Skeletal muscle satellite cell (primary cell): ENCODE data around the gene SEMA4G.
A peak's percentile ranks its signal among the peaks of the same experiment; 100 is the strongest.

Experiments used
- H3K27me3 ChIP-seq: 2 replicates; pipeline ENCODE4 v1.7.0; 2013; ENCODE audit warnings: low read length; ENCODE audit not compliant: control insufficient read depth, insufficient read depth
- H3K36me3 ChIP-seq: 2 replicates; pipeline ENCODE4 v1.7.0; 2013; ENCODE audit warnings: mild to moderate bottlenecking, control low read depth, low read length; ENCODE audit not compliant: insufficient read depth
- H3K4me1 ChIP-seq: 2 replicates; pipeline ENCODE4 v1.7.0; 2013; ENCODE audit warnings: low read length; ENCODE audit not compliant: control insufficient read depth, insufficient read depth
- H3K4me2 ChIP-seq: 2 replicates; pipeline ENCODE4 v1.7.0; 2013; ENCODE audit warnings: mild to moderate bottlenecking, low read length
- H3K4me3 ChIP-seq: 2 replicates; pipeline ENCODE4 v1.7.0; 2013; ENCODE audit warnings: low read length
- H3K9ac ChIP-seq: 2 replicates; pipeline ENCODE4 v1.7.0; 2013; ENCODE audit warnings: mild to moderate bottlenecking, low read depth, low read length, moderate library complexity
- H3K9me3 ChIP-seq: replicated peaks from 2 replicates; pipeline ENCODE4 v1.7.0; 2013; ENCODE audit warnings: mild to moderate bottlenecking, control low read depth, low read length

SEMA4G gene

DNA sequence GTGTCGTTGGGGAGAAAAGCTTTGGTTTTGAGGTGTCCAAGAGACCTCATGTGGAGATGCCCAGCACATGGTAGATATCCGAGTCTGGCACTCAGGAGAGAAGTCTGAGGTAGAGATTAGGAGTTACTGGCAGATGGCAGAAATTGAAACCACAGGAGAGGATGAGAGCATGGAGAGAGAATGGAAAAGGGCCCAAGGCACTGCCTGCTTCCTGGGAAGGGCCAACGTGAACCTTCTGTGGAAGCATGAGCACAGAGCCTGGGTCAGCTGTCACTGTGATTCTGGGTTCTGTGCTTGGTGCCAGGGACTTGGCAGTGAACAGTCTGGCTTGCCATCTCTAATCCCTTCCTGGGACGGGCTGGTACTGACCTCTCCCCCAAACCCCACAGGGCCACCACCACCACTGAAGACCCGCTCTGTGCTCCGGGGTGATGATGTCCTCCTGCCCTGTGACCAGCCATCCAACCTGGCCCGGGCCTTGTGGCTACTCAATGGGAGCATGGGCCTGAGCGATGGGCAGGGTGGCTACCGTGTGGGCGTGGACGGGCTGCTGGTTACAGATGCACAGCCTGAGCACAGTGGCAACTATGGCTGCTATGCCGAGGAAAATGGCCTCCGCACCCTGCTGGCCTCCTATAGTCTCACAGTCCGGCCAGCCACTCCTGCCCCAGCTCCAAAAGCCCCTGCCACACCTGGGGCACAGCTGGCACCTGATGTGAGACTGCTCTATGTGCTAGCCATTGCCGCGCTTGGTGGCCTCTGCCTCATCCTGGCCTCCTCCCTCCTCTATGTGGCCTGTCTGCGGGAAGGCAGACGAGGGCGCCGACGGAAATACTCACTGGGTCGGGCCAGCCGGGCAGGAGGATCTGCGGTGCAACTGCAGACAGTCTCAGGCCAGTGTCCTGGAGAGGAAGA lies 13.9 kb downstream of the SEMA4G start:
- Histone ChIP-seq H3K4me2 (no peak overlapping the region), H3K9me3 (no peaks in the 10 kb centered on the region), H3K4me3 (no peak overlapping the region), H3K9ac (no peak overlapping the region), H3K36me3 (peaks cover 9% of the 10 kb centered on the region), H3K4me1 (peaks cover 11% of the 10 kb centered on the region), H3K27me3 (no peaks in the 10 kb centered on the region)

GRCh38 chr10:100983868-100984671 lies 14.8 kb downstream of the SEMA4G start:
- Histone ChIP-seq H3K9me3 (no peaks in the 10 kb centered on the region), H3K4me3 (no peak overlapping the region), H3K36me3 (peaks cover 10% of the 10 kb centered on the region), H3K27me3 (no peaks in the 10 kb centered on the region), H3K9ac (no peak overlapping the region), H3K4me2 (no peak overlapping the region), H3K4me1 (peaks cover 17% of the 10 kb centered on the region)

- no peak overlapping the region for H3K4me2 ChIP-seq
- peaks cover 15% of the 10 kb centered on the region for H3K36me3 ChIP-seq
- no peaks in the 10 kb centered on the region for H3K27me3 ChIP-seq
- H3K9me3 ChIP-seq, result no peaks in the 10 kb centered on the region
- no peak overlapping the region for H3K4me3 ChIP-seq
- H3K9ac ChIP-seq, result no peak overlapping the region
- H3K4me1 ChIP-seq, result peaks cover 17% of the 10 kb centered on the region
Measured at GRCh38 chr10:100984672-100985177, 15.4 kb downstream of the SEMA4G start.

DNA sequence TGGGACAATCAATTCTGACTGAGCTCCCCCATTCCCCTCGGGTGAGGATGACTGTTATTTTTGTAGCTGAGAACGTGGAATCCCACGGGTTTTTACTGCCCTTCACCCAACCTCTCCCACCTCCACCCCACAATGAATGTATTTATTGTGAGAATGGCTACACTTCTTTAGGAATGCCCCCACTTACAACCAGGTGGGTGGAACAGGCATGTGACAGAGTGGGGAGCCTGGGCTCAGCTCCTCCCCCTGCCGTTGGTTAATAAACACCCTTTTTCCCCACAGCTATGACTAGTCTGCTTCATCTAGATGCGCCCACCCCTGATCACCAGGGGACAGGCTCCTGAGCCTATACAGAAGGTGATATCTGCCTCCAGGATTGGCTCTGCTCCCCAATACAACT lies 16.0 kb downstream of the SEMA4G start:
- Histone ChIP-seq H3K4me1 (peaks cover 17% of the 10 kb centered on the region), H3K4me3 (no peak overlapping the region), H3K36me3 (peaks cover 19% of the 10 kb centered on the region), H3K9me3 (no peaks in the 10 kb centered on the region), H3K27me3 (no peaks in the 10 kb centered on the region), H3K9ac (no peak overlapping the region), H3K4me2 (no peak overlapping the region)

DNA sequence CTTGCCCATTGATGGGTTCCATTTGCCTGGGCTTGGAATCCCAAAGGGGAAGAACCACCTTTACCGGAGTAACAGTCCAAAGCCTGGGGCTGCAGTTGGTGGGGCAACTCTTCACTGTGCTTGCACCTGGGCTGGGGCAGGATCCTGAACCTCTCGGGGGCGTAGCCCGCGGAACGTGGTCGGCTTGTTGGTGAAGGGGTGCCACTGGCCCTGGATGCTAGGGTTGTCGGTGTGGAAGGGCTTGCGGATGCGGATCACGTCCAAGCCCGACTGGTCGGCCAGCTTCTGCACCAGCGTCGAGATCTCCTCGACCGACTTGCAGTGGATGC lies 17.3 kb downstream of the SEMA4G start:
- Histone ChIP-seq H3K4me3 (peak overlapping the region; percentile 100), H3K36me3 (peaks cover 27% of the 10 kb centered on the region), H3K27me3 (no peaks in the 10 kb centered on the region), H3K4me2 (peak overlapping the region; percentile 98), H3K9me3 (no peaks in the 10 kb centered on the region), H3K9ac (peak overlapping the region; percentile 92), H3K4me1 (peaks cover 17% of the 10 kb centered on the region)

GRCh38 chr10:100986952-100987684 lies 17.8 kb downstream of the SEMA4G start, which contains the start of the genes MRPL43 and TWNK:
Gene MRPL43, minus strand, starts transcription at chr10:100987497. Its CDS starts 54 bp downstream, at chr10:100987443.
Gene TWNK, plus strand, starts transcription at chr10:100987543. Its CDS starts 668 bp downstream, at chr10:100988211.
- Histone ChIP-seq H3K4me1 (peaks cover 17% of the 10 kb centered on the region), H3K36me3 (peaks cover 27% of the 10 kb centered on the region), H3K4me3 (peak within 1 kb of the TSS; percentile 100)

GRCh38 chr10:100987685-100988049 lies 18.4 kb downstream of the SEMA4G start:
- H3K27me3 ChIP-seq, result no peaks in the 10 kb centered on the region
- peaks cover 27% of the 10 kb centered on the region for H3K36me3 ChIP-seq
- H3K4me1 ChIP-seq, result peaks cover 17% of the 10 kb centered on the region
- H3K9ac ChIP-seq, result peak overlapping the region; percentile 92
- H3K4me3 ChIP-seq, result peak overlapping the region; percentile 100
- peak overlapping the region; percentile 98 for H3K4me2 ChIP-seq
- no peaks in the 10 kb centered on the region for H3K9me3 ChIP-seq

More at GRCh38 chr10:100986952-100987684, 17.8 kb downstream of the SEMA4G start, which contains the start of the genes MRPL43 and TWNK:
- peak within 1 kb of the TSS; percentile 98 for H3K4me2 ChIP-seq
- no peaks in the 10 kb centered on the region for H3K9me3 ChIP-seq
- H3K27me3 ChIP-seq, result no peaks in the 10 kb centered on the region
- peak within 1 kb of the TSS; percentile 92 for H3K9ac ChIP-seq

- Histone ChIP-seq H3K9me3 (no peaks in the 10 kb centered on the region), H3K36me3 (peaks cover 30% of the 10 kb centered on the region), H3K4me1 (peaks cover 17% of the 10 kb centered on the region), H3K27me3 (no peaks in the 10 kb centered on the region), H3K4me2 (peak overlapping the region; percentile 98), H3K9ac (peak overlapping the region; percentile 92), H3K4me3 (peak overlapping the region; percentile 100)
Measured at GRCh38 chr10:100988166-100988565, 18.9 kb downstream of the SEMA4G start.

DNA sequence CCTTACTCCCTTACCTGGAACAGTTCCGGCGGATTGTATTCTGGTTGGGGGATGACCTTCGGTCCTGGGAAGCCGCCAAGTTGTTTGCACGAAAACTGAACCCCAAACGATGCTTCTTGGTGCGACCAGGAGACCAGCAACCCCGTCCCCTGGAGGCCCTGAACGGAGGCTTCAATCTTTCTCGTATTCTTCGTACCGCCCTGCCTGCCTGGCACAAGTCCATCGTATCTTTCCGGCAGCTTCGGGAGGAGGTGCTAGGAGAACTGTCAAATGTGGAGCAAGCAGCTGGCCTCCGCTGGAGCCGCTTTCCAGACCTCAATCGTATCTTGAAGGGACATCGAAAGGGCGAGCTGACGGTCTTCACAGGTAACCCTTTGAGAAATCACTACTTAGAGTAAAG lies 19.8 kb downstream of the SEMA4G start:
- Histone ChIP-seq H3K9me3 (no peaks in the 10 kb centered on the region), H3K4me2 (no peak overlapping the region), H3K9ac (no peak overlapping the region), H3K4me1 (peaks cover 17% of the 10 kb centered on the region), H3K36me3 (peaks cover 37% of the 10 kb centered on the region), H3K27me3 (no peaks in the 10 kb centered on the region), H3K4me3 (no peak overlapping the region)

DNA sequence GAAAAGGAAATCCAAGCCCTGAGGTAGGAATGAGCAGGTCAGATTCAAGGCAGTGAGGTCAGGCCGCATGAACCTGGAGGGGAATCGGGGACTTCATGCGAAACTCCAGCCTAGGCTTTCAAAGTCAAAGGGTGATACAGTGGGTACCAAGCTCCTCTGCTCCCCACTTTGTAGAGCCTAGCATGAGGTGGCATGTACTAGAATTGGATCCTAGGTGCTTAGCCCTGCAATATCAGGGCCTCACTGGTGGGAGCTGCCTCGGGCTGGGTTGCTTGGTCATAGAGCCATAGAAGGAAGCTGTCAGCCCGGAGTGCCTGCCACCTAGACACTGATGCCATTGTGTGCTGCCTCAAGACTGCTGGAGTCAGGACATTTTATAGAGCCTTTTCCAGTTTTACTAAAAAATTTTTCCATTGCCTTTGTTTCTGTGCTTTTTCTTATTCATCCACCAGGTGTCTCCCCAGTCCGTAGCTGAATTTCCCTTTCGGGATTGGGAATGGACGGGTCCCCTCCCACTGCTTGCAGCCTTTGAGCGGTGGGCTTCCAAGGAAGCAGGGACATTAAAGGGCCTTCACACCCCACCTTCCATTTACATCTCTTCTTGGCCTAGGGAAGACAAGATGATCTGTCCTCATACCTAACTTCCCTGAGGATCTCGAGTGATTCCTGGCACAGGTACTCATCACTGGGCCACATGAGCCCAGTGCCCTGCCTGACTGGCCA lies 24.8 kb downstream of the SEMA4G start:
- H3K36me3 ChIP-seq, result peaks cover 33% of the 10 kb centered on the region
- H3K4me2 ChIP-seq, result no peak overlapping the region
- H3K9me3 ChIP-seq, result no peaks in the 10 kb centered on the region
- H3K27me3 ChIP-seq, result no peaks in the 10 kb centered on the region
- peaks cover 15% of the 10 kb centered on the region for H3K4me1 ChIP-seq
- no peak overlapping the region for H3K9ac ChIP-seq
- no peak overlapping the region for H3K4me3 ChIP-seq
